GM19238 (cell line): ENCODE measurements around the gene PTPN14.
A peak's percentile ranks its signal among the peaks of the same experiment; 100 is the strongest.

ENCODE experiments used
- DNase-seq: peaks from one replicate; pipeline ENCODE4 v3.0.0; 2011; ENCODE audit warnings: low spot score; ENCODE audit not compliant: insufficient read length

PTPN14 gene

DNA sequence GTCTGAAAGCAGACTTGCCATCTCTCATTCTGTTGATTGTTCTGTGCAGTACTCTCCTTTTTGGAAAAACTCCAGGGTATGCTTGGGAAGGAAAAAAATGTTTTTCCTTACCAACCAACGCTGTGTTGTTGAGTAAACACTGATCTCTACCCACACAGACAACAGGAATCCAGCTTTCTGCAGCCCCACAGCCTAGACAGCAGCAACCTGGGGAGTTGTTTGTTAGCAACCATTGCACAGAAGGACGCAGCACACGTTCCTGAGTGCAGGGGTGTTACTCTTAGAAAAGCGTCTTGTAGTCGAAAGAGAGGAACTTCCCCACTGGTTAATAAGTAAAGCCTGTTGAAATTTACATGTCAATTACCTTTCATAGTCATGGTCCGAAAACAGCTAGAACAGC is 213.9 kb downstream of the PTPN14 start:
- DNase-seq, result no peak

DNA sequence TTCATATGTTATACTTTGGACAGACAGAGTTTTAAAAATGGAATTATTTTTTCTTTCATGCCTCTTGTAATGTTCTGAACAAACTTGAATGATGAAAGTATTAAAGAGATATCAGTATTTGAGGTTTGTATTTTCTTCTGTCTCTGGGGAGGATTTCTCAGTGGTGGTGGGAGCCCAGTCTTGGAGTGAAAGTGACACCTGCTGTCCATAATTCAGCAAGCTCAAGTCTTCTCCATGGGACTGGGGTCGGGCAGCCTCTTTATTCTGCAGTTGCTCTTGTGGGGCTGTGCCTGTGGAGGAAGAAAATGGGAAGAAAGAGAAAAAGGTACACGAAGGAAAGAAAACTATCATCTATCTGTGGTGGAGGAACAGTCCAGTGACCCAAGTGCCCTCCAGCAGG is 214.4 kb downstream of the PTPN14 start:
- no peak for DNase-seq

DNA sequence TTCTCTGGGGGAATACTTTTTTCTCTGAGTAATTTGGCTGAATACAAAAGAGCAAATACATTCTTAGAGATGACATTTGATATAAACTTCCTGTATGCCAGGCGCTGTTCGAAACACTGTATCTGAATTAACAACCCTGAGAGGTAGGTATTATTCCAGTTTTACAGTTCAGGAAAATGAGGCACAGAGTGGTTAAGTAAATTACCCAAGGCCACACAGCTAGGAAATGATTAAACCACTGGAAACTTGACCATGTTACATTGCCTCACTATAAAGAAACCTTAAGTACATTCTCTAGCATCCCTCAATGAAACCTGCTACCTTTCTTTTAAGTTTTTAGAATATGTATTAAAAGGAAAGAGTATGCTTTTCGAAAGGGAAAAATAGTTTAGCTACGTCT is 215.8 kb downstream of the PTPN14 start:
- no peak for DNase-seq

DNA sequence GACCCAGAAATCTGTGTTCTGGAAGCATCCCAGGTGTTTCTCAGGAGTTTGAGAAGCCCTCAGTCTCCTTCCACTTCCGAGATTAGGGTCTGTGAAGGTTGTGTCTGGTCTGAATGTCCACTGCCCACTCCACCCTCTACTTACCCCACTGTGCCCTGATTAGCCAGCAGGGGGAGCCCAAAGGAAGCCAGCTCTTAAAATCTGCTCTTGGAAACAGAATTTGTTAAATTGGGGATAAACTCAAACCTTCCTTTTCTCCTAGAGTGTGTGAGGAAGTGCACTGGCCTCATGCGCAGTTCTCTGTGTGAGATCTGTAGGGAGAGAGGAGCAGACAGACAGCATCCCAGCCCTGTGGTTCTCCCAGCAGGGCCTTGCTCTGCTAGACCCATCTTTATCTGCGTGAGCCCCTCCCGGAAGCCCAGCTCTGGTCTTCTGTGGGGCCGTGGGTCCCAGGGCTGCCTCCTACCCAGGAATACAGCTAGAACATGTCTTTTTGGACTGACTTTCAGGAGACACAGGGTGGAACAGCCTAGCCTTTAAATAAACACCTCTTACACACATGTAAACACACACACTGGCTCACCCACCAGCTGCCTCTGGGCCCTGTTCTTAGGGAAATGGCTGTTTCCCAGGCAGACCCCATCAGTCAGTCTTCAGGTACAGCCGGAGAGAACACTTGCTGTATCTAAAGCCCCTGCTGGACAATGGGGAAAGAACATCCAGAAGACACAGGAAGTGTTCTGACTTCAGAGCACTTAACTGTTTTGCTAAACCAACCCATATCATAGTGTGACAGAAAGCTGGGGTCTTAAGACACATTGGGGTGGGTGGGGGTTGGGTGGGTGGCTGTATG is 218.2 kb downstream of the PTPN14 start:
- peak; percentile 26 for DNase-seq

DNA sequence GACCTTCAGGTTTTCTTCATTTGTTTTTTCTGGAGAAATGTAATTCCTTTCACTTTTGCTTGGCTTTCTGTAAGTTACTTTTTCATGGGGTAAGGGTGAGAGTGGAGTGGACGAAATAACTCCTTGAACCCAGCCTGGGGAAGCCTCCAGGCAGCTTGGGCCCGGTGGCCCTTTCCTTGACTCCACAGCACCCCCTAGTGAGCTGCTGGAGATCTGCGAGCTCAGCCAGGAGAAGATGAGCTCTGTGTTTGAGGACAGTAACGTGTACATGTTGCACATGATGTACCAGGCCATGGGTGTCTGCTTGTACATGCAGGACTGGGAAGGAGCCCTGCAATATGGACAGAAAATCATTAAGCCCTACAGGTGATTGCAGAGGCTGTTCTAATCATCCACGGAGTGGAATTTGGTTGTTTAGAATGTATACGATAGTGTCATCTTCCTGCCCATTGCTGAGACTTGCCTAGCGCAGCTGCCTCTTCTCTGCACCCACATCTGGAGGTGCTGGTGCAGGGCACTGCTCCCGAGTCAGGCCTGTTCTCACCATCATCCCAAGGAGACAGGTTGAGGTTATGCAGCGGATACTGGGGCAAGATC is 219.5 kb downstream of the PTPN14 start:
- peak; percentile 41 for DNase-seq

DNA sequence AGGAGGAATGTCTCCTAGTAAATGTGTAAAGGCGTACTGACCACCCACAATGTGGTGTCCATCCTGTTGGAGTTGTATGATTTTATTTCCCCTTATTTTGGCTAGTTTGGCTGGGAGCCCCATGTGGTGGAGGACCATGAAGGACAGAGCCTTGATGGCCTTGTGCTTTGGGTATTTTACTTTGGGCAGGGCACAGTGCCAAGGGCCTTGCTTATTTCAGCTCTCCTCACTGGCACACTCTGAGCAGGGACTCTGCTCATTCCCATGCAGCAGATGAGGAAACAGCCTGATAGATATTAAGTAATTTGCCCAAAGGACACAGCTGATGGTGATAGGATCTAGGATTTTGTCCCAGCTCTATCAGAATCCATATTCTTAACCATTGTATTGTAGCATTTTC is 220.2 kb downstream of the PTPN14 start:
- no peak for DNase-seq

DNA sequence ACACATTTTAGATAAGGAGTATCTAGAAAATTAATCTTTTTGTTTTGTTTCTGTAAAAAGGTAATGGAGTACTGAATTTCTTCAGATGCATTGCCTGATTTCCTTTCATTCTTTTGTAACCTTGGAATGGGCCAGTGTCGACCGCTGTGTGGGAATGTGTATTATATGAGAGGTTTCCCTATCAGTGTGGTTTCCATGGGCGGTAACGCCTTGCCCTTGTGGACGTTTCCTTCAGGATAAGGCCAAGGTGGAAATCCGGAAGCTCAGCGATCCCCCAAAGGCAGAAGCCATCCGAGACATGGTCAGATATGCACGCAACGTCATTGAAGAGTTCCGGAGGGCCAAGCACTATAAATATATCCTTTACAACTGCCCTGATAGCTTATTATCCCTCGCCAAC is 220.7 kb downstream of the PTPN14 start:
- no peak for DNase-seq

DNA sequence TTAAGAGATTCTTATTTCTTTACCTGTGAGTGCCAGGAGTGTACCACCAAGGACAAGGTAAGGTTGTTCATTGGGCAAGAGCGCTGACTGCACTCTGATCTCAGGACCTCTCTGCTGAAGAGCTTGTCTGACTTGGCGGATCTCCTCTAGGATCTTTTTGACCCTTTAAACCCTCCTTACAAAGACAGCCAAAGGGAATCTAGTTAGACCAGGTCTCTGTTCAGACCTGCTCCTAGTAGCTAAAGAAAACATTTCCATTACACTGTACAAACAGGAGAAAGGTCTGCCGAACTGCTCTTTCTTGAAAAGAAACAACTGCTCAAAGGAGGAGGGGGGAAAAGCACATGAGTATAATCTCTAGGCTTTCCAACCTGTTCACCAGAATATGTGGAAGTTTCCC is 221.2 kb downstream of the PTPN14 start:
- DNase-seq, result no peak

DNA sequence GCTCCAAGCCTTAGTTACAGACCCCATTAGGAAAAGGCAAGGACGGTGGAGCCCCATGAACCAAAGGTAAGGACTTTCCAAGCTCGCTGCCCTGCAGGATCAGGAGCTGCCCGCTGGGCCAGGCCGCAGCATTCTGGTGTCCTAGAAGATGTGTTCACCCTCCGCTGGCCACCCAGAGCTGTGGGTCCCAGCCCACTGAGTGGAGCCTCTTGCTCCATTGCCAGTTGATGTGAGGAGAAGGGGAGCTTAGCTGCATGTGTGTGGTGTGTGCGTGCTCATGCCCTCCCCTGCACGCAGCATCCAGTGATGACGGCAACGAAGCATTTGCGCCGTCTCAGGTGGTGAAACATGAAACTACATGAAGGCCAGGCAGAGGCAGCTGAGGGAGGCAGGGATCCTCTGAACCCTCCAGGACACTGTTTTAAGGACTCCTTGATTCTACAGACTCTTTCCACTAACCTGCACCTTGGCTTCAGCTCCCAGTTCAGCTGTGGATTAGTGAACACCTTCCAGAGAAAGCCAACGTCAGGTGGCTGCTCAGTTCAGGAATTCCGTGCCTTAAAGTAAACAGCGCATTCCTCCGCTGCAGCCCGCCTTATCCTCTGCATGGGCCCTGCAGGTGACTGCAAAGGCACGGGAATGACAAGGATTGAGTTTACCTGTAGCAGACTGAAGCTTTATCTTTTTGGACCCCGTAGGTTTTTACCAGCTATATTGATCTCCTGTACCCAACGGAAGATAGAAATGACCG is 221.8 kb downstream of the PTPN14 start:
- no peak for DNase-seq

DNA sequence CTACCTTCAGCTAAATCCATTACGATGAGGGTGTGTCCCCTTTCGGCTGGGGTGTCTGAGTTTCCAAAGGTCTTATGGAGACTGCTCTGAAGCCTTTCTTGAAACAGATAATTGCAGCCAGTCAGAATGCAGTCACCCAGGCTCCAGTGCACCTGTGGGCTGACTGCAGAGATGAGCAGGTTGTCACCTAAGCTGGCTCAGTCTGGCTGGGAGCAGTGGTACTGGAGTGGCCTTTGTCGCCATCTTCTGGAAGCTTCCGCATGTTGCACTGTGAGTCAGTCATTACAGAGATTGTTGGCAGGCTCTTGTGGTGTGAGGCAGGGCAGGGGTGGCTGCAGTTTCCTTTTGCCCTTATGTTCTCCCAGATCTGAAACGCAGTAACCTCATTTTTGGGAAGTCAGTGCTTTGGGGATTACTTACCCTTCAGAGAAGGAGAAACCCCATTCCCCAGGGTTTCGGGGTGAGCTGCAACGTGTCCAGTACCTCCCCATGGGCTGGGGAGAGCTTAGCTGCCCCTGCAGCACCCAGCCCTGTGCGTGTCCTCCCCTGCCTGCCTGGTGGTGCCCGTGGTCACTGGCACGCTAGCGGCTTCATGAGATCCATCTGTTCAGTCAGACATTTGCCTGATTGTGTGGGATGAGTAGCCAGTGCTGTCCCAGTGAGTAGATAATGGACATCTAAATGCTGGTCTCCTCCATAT is 222.5 kb downstream of the PTPN14 start:
- DNase-seq, result peak; percentile 64

DNA sequence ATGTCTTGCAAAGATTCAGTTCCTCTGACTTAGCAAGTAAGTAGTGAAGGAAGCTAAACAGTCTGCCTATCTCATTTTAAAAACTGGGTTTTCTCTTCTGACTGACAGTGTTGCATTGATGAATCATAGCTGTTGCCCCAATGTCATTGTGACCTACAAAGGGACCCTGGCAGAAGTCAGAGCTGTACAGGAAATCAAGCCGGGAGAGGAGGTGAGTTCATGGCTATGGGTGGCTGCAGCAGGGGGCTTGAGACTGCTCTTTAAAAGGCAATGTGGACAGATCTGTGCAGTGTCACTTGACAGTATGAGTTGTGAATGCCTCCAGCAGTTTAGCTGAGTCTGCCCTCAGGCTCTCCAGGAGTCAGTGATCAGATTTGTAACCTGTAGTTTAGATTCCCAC is 223.9 kb downstream of the PTPN14 start:
- DNase-seq, result no peak

DNA sequence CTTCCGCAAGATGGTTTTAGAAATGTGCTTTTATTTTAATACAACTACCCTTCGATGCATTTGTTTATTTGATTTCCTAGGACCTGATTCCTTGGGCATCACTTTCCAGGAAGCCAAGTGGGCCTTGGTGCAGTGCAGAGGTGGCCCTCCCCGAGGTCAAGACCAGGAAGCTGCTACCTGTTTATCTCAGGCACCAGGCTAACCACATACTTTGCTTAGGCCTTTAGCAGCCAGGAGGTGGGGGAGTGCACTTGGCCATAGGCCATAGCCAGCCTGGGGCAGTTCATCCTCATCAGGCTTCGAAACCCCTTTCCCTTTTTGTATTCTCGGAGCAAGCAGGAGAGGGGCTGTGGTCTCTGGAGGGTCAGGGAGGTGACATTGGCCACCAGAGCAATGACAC is 225.0 kb downstream of the PTPN14 start:
- no peak for DNase-seq

DNA sequence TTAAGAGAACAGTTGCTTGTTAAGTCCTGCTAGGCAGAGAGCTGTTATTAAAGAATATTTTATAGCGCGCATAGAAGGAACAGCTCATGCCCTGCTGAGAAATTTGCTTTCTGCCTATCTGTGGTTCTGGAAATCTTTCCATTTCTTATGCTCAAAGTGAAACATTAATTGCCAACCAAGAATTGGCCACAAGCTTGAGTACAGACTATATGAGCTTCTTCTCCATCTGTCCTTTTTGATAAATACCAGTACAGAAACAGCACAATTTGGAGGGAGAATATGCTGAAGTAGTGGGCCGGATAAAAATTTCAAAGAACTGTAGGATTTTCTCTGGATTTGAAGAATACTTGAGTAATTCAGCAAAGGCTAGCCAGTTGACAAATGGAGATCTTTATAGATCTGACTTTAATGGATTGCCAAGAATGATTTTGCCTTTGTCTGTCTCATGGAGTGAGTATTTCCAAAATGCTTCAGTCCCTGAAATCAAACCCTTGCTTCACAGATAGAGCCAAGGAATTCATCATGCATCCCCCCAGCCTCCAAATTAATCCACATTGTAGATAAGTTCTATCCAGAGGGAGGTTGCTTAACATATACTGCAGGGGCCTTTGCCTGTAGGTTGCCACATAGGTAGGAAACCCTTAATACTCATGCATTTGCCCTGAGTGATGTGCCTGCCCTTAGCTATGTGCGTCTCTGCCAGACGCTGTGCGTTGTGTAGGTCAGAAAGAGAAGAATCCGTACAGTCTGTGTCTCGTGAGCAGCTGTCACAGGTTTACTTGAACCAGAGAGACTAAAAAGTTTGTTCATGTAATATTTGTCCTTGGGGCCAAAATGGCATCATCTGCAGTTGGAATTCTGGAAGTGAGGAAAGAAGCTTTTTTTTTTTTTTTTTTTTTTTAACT is 226.3 kb downstream of the PTPN14 start:
- no peak for DNase-seq

DNA sequence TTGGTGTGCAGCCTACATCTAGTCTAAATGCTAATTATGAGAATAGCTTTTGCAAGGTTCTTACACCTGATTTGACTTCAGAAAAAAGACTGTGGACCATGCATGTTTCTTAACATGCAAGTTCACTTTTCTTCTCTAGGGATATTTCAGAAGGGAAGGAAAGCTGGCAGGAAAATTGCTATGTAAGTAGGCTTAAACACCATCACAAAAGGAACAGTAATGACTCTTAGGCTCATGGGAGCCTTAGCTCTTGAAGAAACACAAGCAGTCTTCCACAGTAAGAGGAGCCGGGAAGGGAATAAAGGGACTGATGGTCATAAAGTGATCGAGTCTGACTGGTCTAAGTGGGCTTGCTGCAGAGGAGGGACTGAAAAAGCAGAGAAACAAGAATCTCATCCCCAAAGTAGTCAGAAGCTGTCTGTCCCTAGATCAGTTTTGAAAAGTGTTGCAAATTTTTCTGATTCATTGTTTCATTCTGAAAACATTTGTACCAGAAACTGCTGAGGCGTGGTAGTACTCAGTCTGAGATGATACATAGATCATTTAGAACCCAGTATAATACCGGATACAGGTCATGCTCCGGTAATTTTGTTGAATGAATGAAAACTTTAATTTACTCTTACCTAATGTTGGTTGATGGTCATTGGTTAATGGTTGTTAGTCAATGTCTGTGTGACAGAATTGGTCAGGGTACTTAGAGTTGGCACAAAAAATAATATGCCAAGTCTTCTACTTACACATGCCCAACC is 229.5 kb downstream of the PTPN14 start:
- DNase-seq, result no peak

DNA sequence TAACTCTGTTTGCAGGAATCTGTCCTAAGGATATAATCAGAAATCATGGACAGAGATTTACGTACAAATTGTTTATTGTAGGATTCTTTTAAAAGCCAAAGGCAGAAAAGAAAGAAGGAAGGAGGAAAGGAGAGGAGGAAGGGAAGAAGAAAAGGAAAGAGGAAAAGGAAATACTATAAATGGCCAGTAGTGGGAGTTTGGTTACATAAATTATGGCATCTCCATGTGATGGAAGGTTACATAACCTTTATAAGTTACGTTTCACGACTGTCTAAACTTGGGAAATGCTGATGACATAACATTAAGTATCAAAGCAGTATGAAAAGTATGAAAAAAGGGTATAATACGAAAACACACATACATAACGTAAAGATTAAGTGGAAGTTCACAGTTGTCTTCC is 231.5 kb downstream of the PTPN14 start:
- no peak for DNase-seq

DNA sequence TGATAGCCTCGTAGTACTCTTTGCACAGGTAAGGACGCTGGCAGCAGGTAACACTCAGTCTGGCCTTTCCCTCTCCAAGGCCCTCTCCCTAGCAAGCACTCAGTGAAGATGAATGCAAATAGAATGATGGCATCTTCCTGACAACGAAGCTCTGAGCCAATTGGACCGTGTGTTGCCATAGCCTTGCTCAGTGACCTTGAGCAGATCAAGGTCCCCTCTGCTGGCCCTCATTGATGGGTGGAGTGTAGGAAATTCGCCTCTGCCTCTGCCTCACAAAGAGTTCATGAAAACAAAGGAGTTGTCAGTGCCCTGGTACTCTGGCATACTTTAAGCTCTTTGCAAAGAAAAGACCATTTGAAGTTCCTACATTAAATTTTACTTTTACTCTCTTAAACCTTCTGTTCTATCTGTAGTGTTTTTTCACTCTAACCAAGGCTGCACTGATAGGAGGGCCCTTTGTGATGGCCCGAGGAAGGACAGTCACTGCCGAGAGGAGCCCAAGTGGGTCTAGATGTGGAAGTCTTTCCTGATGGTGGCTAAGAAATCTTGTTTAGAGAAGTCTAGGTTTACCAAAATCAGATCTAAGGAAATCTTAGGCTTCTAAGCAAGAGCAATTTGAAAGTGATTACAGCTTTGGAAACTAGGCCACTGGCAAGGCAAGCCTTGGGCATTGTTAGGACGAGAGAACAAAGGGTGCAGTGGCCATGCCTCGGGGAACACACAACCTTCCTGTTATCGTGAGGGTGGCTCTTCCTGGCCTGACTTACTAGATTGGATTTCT is 232.3 kb downstream of the PTPN14 start:
- no peak for DNase-seq

DNA sequence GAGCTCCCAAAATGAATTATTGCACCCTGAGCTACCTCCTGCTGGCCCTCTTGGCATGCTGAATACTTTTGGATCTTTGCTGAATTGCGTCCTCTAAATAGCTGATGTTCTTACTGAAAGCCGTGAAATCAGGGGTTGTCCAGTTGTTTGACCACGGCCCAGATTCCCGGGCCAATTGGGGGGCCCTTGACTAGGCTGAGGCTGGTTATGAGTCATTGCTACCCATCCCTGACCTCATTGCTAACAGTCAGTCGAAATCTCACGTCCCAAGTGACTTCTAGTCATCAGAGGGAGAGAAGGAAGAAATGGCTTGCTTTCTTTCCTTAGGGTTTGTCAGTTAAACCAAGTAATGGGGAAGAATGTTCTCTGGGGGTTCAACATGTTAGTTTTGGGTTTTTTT is 233.0 kb downstream of the PTPN14 start:
- DNase-seq, result no peak

DNA sequence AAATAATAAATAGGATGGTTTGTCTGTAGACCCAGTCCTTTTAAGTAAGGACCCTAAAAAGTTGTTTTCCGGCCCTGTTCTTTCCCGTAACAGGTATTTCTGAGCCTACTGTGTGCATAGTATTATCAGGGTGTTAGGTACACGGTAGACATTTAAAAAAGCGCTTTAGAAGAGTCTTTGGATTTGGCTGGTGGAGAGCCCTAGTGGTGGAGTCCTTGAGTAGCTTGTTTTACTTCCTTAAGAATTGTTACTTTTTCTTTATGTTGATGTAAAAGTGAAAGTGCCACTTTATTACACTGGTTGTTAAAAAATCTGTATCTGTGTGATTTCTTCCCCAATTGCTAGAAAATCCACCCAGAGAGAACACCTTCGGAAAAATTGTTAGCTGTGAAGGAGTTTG is 233.7 kb downstream of the PTPN14 start:
- DNase-seq, result no peak

DNA sequence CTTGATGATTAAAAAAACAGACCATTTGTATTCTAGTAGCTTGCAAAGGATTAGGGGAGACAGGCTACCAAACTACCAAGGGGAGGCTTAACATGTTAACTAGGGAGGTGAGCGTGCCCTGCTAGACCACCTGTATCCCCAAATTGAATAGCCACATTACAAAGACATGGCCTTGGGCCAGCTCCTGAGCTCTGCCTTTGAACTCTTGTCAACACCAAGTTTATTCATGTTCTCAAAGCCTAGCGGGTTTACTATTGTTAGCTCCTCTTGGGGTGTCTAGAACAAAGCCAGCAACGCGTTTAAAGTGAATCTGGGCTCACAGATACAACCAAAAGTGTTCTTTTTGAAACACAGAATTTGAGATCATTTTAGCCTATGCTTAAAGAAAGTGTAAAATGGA is 234.1 kb downstream of the PTPN14 start:
- DNase-seq, result no peak
